ENCODE data around the gene NEB.
"Not testable (repeated sequence)": the region's sequence is repeated elsewhere in the genome, so short reads cannot be mapped to it uniquely, and the experiment has no call there.

Gene NEB

DNA sequence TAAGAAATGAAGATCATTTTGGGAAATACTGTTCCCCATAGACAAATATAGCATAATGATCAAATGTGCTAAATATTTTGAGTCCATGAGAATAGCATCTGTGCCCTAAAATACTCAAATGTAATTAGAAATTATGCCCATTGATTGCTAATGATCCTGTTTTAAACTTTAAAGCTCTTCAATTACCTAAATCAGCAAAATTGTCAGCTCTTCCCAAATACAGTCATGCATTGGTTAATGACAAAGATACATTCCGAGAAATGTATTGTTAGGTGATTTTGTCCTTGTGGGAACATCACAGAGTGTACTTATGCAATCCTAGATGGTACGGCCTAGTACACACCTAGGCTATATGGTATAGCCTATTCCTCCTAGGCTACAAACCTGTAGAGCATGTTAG, 89.7 kb downstream of the NEB start:
- no peak for DNase-seq

DNA sequence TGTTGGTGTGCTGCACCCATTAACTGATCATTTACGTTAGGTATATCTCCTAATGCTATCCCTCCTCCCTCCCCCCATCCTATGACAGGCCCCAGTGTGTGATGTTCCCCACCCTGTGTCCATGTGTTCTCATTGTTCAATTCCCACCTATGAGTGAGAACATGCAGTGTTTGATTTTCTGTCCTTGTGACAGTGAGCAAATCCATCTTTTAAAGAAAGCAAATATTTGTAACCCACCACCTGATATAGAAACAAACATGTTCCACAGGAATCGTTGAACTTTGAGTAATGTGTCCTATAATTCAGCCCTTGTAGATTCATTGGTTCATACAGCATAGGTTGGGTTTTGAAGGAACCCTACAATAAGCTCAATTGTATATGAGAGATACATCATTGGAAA, 92.4 kb downstream of the NEB start:
- DNase-seq = not testable (repeated sequence)

DNA sequence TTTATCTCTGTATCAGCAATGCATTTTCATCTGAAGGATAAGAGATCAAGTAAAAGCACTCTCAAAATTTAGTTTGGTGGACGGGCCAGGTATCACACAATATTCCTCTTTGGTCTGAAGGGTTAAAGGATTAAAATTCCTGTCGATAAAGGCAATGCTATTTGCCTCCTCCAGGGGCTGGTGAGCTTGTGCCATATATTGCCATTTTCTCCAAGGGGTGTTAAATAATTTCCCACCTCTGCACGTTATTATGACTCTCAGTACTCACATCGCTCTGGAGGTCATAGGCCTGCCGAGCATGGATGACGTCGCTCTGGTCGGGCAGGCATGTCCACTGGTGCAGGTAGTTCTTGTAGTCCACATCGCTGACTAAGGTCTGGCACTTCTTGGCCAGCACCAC, 94.2 kb downstream of the NEB start:
- no peak for DNase-seq

DNA sequence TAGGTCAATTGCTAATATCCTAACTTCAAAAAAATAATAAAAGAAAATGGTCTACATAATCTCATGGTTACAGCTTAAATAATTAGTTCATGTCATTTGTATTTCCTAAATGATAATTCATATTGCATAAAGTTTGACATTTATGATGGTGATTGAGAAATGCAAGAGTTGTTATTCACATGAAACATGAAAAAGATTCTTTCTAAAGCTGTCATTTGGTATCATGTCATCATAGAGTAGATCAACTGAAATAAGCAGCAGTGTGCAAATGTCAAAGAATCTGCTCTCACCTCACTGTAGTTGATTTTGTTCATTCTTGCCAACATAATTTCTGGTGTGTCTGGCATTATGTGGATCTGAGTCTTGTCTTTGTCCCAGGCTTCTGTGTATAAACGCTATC, 95.3 kb downstream of the NEB start:
- DNase-seq = no peak

DNA sequence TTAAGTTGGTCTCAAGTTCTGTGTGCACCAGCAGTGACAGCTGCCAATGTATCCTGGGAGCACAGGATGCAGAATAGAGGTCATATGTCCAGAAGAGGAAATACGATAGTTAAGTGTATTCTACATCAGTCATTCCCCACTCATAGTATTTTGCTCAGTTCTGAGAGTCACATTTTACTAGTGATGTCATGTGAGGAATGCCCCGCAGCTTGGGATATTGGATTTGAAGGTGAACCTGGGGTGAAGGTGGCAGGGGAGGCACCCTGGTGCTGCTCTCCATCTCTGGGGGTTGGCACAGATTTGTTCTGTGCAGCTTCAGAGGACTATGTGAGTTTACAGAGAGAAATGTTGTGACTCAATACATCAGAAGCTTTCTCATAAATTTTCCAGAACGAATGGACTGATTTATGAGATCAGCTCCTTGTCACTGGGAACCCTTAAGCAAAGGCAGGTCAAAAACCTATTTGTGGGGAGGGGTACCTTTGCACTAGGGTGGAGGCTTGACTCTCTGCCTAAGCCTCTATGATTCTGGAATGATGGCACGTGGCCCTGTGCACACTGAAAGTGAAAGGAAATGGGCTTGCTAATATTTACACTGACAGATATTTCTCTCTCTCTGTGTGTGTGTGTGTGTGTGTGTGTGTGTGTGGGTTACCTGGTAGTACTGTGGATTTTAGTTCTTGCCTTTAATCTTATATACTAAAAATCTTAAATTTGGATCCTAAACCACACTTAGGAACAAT, 95.9 kb downstream of the NEB start:
- DNase-seq = no peak

DNA sequence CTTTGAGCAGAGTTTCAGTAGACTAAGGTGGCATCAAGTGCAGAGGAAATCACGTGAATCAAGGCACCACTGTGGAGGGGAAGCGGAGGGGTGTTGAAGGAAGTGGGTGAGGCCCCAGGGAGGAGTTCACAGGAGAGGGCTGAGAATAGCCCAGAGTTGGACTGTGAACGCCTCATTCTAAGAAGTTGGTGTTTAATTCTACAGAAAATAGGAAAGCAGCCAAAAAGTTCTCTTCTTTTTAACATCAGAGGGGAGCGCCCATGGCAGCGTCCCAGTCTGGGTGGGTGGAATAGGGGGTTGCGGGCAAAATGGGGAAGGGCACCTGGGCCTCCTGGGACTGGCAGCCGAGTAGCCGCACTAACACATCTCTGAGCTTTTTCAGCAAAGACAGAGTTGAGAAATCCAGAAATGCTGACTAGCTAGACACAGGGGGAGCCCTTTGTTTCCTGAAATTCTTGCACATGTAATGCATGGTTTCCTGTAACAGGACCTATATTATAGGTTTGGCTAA, 97.0 kb downstream of the NEB start:
- no peak for DNase-seq

DNA sequence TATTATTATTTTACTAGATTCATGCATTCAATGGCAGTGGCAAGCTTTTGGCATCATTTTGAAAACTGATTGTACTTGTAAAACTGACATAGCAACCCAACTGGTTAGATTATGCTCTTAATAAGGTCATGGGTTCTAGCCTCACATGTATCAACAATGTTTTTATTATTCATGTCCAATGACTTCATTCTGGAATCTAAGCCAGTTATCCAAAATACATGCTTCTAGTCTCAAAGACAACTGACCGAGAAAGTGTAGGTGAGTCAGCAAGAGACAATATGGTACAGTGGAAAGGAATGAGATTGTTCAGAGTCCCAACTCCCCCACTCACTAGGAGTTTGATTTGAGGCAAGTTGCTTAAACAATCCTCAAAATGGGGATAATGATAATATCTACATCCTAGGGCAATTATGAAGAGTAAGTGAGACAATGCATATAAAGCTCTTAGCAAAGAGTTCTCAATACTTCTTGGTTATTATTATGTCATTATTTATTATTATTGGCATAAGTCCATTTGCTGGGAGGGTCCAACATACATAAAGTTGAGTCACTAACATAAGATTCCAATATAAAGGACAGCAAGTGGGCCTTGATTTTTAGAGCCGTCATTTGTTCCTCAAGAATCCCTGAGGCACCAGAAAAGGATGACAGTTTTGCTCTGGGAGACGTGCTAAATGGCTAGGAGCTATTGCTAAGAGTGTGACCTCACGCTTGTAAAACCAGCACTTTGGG, 99.4 kb downstream of the NEB start:
- no peak for DNase-seq

DNA sequence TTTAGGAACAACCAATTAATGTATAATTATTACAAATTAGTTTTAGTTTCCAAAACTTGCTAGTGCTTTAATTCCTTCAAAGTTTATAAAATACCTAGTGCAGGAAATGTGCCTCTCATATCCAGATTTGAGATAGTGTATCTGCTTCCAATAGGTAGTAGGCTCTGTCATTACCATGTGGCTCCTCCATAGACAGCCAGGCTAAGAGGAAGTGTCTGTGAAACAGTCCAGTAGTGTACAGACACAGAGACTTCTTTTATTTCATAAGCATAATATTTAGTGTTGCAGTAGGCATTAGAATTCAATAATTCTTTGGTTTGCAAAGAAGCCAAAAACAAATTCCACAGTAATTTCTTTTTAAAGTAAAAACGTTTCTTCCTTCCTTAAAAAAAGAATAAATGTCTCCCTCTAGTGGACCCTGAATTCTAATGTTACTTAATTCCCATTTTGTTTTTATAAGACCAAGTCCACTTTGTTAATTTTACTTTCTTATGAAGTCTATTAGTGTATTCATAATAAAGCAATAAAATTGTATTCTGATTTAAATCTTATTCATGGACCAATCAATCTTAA, 101.2 kb downstream of the NEB start:
- DNase-seq = no peak

DNA sequence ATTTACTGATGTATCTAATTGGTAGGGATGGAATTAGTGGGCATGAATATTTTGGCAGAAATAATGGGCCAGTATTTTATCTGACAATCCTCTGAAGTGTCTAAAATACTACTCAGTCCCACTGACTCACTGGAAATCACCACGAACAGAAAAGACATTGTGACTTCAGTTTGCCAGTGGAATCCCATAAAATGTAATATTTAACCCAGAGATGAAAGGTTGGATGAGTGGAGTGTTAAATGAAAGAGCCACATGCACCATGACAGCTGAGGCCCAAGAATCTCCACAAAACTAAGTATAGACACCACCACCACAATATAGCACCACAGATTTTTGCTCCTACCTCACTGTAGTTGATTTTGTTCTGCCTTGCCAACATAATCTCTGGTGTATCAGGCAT, 103.9 kb downstream of the NEB start:
- DNase-seq = no peak

- DNase-seq = no peak
Observed at GRCh38 chr2:151627353-151627752, 106.9 kb downstream of the NEB start.

GRCh38 chr2:151624271-151624670, 110.0 kb downstream of the NEB start:
- no peak for DNase-seq

DNA sequence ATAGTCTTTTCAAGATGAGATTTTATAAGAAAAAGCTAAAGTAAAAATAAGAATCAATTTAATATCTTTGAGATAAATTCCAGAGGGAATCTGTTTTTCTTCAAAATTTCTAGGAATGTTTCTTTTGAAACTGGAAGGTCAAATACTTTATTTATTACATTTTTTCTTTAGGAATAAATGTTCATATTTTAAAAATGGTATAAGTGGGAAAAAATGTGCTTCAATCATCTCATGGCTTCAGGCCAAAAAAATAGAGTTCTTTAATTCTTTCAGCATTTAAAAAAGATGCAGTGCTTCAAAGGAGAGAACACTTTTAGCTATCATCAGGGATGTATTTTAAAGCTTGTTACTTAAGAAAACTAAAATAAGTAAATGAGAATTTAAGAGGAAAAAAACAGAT, 110.6 kb downstream of the NEB start:
- no peak for DNase-seq

GRCh38 chr2:151620761-151621160, 113.5 kb downstream of the NEB start:
- no peak for DNase-seq

GRCh38 chr2:151619337-151619989, 114.8 kb downstream of the NEB start:
- DNase-seq = no peak

- DNase-seq = no peak
Observed at GRCh38 chr2:151616760-151617339, 117.4 kb downstream of the NEB start.

DNA sequence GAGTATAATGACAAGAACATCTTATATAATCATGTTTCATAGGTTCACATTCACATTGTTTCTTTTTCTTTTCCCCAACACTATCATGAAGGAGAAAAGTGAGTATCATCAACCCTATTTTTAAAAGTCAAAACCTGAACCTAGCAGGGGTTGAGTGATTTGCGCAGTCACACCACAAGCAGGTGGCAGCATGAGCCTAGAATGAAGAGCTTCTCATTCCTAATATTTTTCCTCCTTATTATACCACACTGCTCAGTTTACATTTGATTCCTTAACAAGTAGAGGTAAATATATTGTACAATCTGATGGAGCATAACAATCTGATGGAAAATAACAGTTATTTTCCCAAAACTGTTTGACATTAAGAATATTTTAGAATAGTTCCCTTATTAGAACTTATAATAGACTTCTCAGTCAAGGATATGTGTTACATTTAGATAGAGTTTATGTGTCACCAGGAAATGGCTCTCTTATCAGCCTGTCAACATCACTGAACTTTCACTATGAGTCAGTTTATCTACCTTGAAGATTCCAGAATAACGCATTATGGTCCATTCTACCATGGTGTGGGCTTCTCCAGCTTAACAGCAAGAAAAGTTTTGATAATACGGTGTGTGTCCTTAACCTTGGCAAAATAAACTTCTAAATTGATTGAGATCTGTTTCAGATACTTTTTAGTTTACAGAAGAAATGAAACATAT, 119.5 kb downstream of the NEB start:
- DNase-seq = no peak

- DNase-seq = no peak
Observed at GRCh38 chr2:151614159-151614558, 120.1 kb downstream of the NEB start.

DNA sequence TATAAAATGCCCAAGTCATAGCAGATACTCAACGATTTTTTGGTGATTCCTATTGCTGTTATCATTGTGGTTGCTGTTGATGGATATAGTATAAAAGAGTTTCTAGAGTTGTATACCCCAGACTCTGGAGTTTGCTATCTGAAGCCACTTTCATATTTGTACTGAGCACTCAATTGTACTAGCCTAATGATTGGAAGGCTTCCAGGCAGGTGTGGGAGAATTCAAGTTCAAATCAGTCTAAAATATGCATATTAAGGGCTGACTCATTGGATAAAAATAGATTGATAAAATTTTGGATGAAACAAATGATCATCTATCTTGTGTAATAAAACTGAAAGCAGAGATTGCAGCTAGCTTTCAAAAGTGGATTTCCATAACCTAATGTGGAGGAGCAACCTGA, 122.9 kb downstream of the NEB start:
- no peak for DNase-seq

- DNase-seq = no peak
Observed at GRCh38 chr2:151610310-151610709, 124.0 kb downstream of the NEB start.

GRCh38 chr2:151609705-151610104, 124.6 kb downstream of the NEB start:
- no peak for DNase-seq

DNA sequence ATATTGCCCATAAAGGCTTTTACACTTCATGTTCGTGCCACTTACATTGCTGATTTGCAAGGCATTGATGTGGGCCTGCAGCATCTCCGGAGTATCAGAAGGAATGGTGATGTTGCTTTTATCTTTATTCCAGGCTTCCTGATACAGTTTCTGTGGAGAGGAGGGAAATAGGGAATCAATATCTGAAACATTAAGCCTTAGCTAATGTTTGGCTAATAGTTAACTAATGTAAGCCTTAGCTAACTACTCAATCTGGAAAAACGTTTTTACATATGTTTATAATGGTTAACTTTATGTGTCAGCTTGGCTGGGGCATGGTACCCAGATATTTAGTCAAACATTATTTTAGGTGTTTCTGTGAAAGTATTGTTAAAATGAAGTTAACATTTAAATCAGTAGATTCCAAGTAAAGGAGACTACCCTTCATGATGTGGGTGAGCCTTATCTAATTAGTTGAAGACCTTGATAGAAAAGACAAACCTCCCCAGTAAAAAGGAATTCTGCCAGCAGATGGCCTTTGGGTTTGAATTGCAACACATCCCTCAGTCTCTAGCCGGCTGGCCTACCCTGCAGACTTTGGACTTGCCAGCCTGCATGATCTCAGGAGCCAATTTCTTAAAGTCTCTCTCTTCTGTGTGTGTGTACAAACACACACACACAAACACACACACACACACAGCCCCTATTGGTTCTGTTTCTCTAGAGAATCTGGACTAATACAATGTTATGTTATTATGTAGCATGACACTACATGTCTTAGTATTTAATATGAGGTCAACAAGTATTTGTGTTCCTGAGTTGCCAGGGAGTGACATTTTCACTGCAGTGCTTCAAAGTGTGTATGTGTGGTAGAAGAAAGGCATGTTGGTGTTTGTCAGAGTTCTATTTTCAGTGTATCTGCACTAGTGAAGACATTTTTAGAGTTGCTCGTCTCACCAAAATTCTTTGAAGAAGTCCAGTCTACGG, 126.5 kb downstream of the NEB start:
- not testable (repeated sequence) for DNase-seq
